K562 (cell line): ENCODE measurements around the gene COX6B2. TPM values are rescaled to one million over a fixed set of nuclear protein-coding genes. Genes with fewer than 3 reads are reported as not detected.

ENCODE experiments used
- ATAC-seq: fragments of 200-7000 bp; cut with Tn5 transposase; 3 replicates; pipeline ENCODE4 v1.9.1; 2020; ENCODE audit warnings: moderate library complexity
- BruUV-seq: library from RNA; stranded (reverse); fragments of 400-500 nt; replicated peaks from 2 replicates; lab custom pipeline; 2021; lab: Mats Ljungman, UMichigan
- CTCF ChIA-PET: fragments of 300-600 bp; formaldehyde crosslinking; extraction: SDS; loops from one replicate; lab custom pipeline; 2021; ENCODE audit warnings: low intra/inter-chr PET ratio; lab: Yijun Ruan, JAX
- POLR2A ChIA-PET: fragments of 300-600, 350-650 bp; sonication (Branson Sonifier 250); formaldehyde crosslinking; extraction: SDS; loops from one replicate; lab custom pipeline; 2021; ENCODE audit warnings: antibody characterized with exemption, inconsistent platforms; lab: Yijun Ruan, JAX
- DNase-seq, 4 experiments: peaks; one replicate each; pipeline versions ENCODE4 v3.0.0 to v3.0.0-alpha.2; 2011 to 2018; ENCODE audit warnings: low spot score in 3 of 4, mixed read lengths in 3 of 4; ENCODE audit errors: extremely low read depth in 1 of 4
- FAIRE-seq: peaks from 2 replicates; lab custom pipeline; 2011; peaks lifted over from hg19 to GRCh38; lab: Jason Lieb, UNC
- H2AFZ ChIP-seq: 2 replicates; pipeline ENCODE4 v1.6.0; 2011; ENCODE audit warnings: low read depth, low read length, control low read depth, inconsistent platforms
- H3K27ac ChIP-seq: fragments of 200-600 bp; 3 replicates; pipeline ENCODE4 v1.8.0; 2011; ENCODE audit warnings: low read depth, mild to moderate bottlenecking, control low read depth, inconsistent platforms, low read length, moderate library complexity, mixed read lengths; ENCODE audit errors: extremely low read depth
- H3K27me3 ChIP-seq, 2 experiments: fragments of 300-600 bp in 1 of 2; 2 replicates in 1 of 2; 3 replicates in 1 of 2; pipeline versions ENCODE4 v1.6.0 to v1.8.0; 2011; ENCODE audit warnings: inconsistent platforms in 2 of 2, low read length in 2 of 2, mild to moderate bottlenecking in 1 of 2, mixed read lengths in 1 of 2, moderate library complexity in 1 of 2; ENCODE audit not compliant: control insufficient read depth in 2 of 2, insufficient read depth in 2 of 2
- H3K36me3 ChIP-seq: fragments of 300-600 bp; 3 replicates; pipeline ENCODE4 v1.8.0; 2011; ENCODE audit warnings: mild to moderate bottlenecking, low read length, inconsistent platforms; ENCODE audit not compliant: control insufficient read depth, insufficient read depth
- H3K4me1 ChIP-seq, 2 experiments: fragments of 200-600 bp in 1 of 2; replicated peaks in 1 of 2; 2 replicates in 1 of 2; 3 replicates in 1 of 2; pipeline versions ENCODE4 v1.5.1 to v1.8.0; 2011; ENCODE audit warnings: inconsistent platforms in 2 of 2, low read length in 2 of 2, mild to moderate bottlenecking in 1 of 2, mixed read lengths in 1 of 2, moderate library complexity in 1 of 2; ENCODE audit not compliant: control insufficient read depth in 2 of 2, insufficient read depth in 2 of 2
- H3K4me2 ChIP-seq: 2 replicates; pipeline ENCODE4 v1.6.1; 2011; ENCODE audit warnings: low read length, control low read depth, inconsistent platforms, mixed read lengths; ENCODE audit not compliant: insufficient read depth
- H3K4me3 ChIP-seq: fragments of 200-600 bp; sonication (generic), shearing (Covaris generic); 2 replicates; pipeline ENCODE4 v1.5.1; 2016; ENCODE audit warnings: control low read depth, inconsistent platforms
- H3K79me2 ChIP-seq: fragments of 200-600 bp; 3 replicates; pipeline ENCODE4 v1.8.0; 2011; ENCODE audit warnings: low read length, inconsistent platforms; ENCODE audit not compliant: control insufficient read depth, insufficient read depth
- H3K9ac ChIP-seq, 2 experiments: 2 replicates each; pipeline versions ENCODE4 v1.6.0 to v1.6.1; 2011; ENCODE audit warnings: low read depth in 2 of 2, low read length in 2 of 2, control low read depth in 1 of 2, inconsistent platforms in 1 of 2, mild to moderate bottlenecking in 1 of 2, mixed read lengths in 1 of 2; ENCODE audit not compliant: insufficient read depth in 1 of 2
- H3K9me1 ChIP-seq: one replicate; pipeline ENCODE4 v1.6.0; 2011; ENCODE audit warnings: inconsistent platforms, mild to moderate bottlenecking, low read length, moderate library complexity; ENCODE audit not compliant: control insufficient read depth, insufficient read depth
- H3K9me3 ChIP-seq: replicated peaks from 2 replicates; pipeline ENCODE4 v1.5.1; 2011; ENCODE audit warnings: low read depth, low read length, inconsistent platforms; ENCODE audit not compliant: control insufficient read depth, insufficient read depth
- H4K20me1 ChIP-seq: replicated peaks from 2 replicates; pipeline ENCODE4 v1.6.1; 2011; ENCODE audit warnings: low read length, inconsistent platforms, mixed read lengths; ENCODE audit not compliant: control insufficient read depth, insufficient read depth
- ARID2 ChIP-seq: fragments of 450-650 bp; IDR thresholded peaks from 2 replicates; pipeline ENCODE4 v1.6.1; 2017; ENCODE audit warnings: antibody characterized with exemption, mild to moderate bottlenecking
- CREM ChIP-seq: IDR thresholded peaks from 2 replicates; pipeline ENCODE4 v1.6.1; 2014; ENCODE audit warnings: antibody characterized with exemption, low read depth
- EHMT2 ChIP-seq: fragments of 450-650 bp; IDR thresholded peaks from 2 replicates; pipeline ENCODE4 v1.6.1; 2018; ENCODE audit warnings: antibody characterized with exemption
- EP400 ChIP-seq: fragments of 450-650 bp; IDR thresholded peaks from 2 replicates; pipeline ENCODE4 v1.6.1; 2017; ENCODE audit warnings: antibody characterized with exemption, mild to moderate bottlenecking, moderate library complexity
- FOXJ3 ChIP-seq: sonication (generic); formaldehyde crosslinking; IDR thresholded peaks from 2 replicates; pipeline ENCODE4 v1.4.0; 2020; ENCODE audit warnings: mild to moderate bottlenecking, missing genetic modification reagents
- NFE2 ChIP-seq: IDR thresholded peaks from 2 replicates; pipeline ENCODE4 v1.6.1; 2014; ENCODE audit warnings: antibody characterized with exemption, low read depth
- POLR3A ChIP-seq: IDR thresholded peaks from 2 replicates; pipeline ENCODE4 v1.6.1; 2011; ENCODE audit warnings: borderline replicate concordance, mild to moderate bottlenecking, moderate library complexity; ENCODE audit not compliant: insufficient read length, insufficient read depth; ENCODE audit errors: extremely low read depth
- PRPF4 ChIP-seq: fragments of 200-400 bp; formaldehyde crosslinking; IDR thresholded peaks from one replicate; pipeline ENCODE4 v1.6.1; 2017; ENCODE audit warnings: low read length, low read depth, mild to moderate bottlenecking; ENCODE audit not compliant: insufficient read depth, poor library complexity, severe bottlenecking
- RB1 ChIP-seq: fragments of 450-650 bp; IDR thresholded peaks from 2 replicates; pipeline ENCODE4 v1.6.1; 2017; ENCODE audit warnings: low read depth, mild to moderate bottlenecking
- SP1 ChIP-seq: sonication (generic); formaldehyde crosslinking; IDR thresholded peaks from 2 replicates; pipeline ENCODE4 v1.8.1; 2022; ENCODE audit warnings: mild to moderate bottlenecking, missing genetic modification reagents
- ZFX ChIP-seq: sonication (generic); formaldehyde crosslinking; IDR thresholded peaks from 2 replicates; pipeline ENCODE4 v1.8.0; 2022; ENCODE audit warnings: mild to moderate bottlenecking, missing genetic modification reagents, moderate library complexity
- ZNF175 ChIP-seq: fragments of 200-800 bp; sonication (Bioruptor generic); IDR thresholded peaks from 2 replicates; pipeline ENCODE4 v1.6.1; 2016; ENCODE audit warnings: low read depth, mild to moderate bottlenecking, missing genetic modification characterization, missing compliant biosample characterization
- ZNF586 ChIP-seq: fragments of 450-650 bp; formaldehyde crosslinking; conservative IDR thresholded peaks from 2 replicates; pipeline ENCODE4 v1.4.0; 2020; ENCODE audit warnings: mild to moderate bottlenecking, moderate library complexity
- WGBS: fragments of 100-300 bp; shearing (Covaris generic); methylation state at CpG from one replicate; pipeline ENCODE4 v1.1.6; 2016; ENCODE audit warnings: low coverage, mixed read lengths; ENCODE audit not compliant: insufficient coverage; ENCODE audit errors: missing lambda C conversion rate; 5-methylcytosine and 5-hydroxymethylcytosine counted together
- in situ Hi-C: fragments of 300-500 bp; cut with MboI; formaldehyde crosslinking; loops from 4 replicates; pipeline ENCODE4 v1.15.0; 2018; ENCODE audit warnings: inconsistent platforms, mixed read lengths
- intact Hi-C: fragments of 100-400 bp; cut with micrococcal nuclease; formaldehyde crosslinking; loops from 2 replicates; pipeline ENCODE4 v1.14.2; 2022
- polyA plus RNA-seq, 8 experiments: library from polyadenylated mRNA; depleted of rRNA in 4 of 8; stranded (reverse) in 5 of 8; unstranded in 3 of 8; fragments of >200 nt; fragmentation: Nextera tagmentation in 2 of 8; fragmentation: Illumina TruSeq in 1 of 8; extraction: Ambion mirVana in 2 of 8; extraction: Trizol in 1 of 8; gene quantifications; 2 replicates each; pipeline versions ENCODE4 v1.2.1 to v1.2.3, GENCODE V29; 2011 to 2014; ENCODE audit warnings: inconsistent platforms in 1 of 8, missing spikeins in 1 of 8
- total RNA-seq, 7 experiments: library from RNA; depleted of rRNA in 6 of 7; stranded (reverse); fragments of >200 nt in 6 of 7; fragmentation: Illumina TruSeq in 2 of 7; extraction: Trizol in 2 of 7; gene quantifications; 2 replicates each; pipeline versions ENCODE4 v1.2.1 to v1.2.3, GENCODE V29; 2011 to 2021; ENCODE audit warnings: low replicate concordance in 1 of 7
- TF ChIP-seq, protein P1 (sequence below): fragments of 250-450 bp; sonication (Bioruptor Pico); IDR thresholded peaks from 2 replicates; pipeline ENCODE4 v1.8.0; 2021; ENCODE audit warnings: borderline replicate concordance, mild to moderate bottlenecking, moderate library complexity; ENCODE audit not compliant: poor library complexity, severe bottlenecking
- TF ChIP-seq, protein P2 (sequence below): IDR thresholded peaks from 2 replicates; pipeline ENCODE4 v1.6.1; 2011; ENCODE audit warnings: borderline replicate concordance, low read depth, mild to moderate bottlenecking, moderate library complexity, low read length; ENCODE audit not compliant: insufficient read depth, poor library complexity, severe bottlenecking

Gene COX6B2
- total and polyA plus RNA-seq, 9 of the 15 experiments (the other 6 are each of a cell fraction or from before 2014, with no cell fraction given) = 0.40 to 2.5 (median 0.83) TPM

DNA sequence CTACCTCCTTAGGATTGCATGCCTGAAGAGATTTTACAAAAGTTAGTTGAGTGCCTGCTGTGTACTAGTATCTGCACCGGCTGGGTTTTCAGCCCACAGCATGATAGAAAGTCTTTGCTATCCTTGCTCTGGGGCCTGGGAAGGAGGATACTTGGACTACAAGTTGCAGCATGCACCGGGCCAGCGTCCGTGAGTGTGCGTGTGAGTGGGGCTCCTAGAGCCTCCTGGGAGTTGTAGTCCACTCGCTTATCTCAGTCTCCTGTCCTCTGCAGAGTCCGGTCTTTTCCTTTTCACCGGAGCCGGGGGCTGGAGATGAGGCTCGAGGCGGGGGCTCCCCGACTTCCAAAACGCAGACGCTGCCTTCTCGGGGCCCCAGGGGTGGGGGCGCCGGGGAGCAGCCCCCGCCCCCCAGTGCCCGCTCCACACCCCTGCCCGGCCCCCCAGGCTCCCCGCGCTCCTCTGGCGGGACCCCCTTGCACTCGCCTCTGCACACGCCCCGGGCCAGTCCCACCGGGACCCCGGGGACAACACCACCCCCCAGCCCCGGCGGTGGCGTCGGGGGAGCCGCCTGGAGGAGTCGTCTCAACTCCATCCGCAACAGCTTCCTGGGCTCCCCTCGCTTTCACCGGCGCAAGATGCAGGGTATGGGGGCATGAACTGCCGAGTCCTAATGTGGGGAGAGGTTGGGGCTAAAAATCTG lies 50.1 kb downstream of the COX6B2 start:
- Histone ChIP-seq H3K9me3 (no peaks in the 10 kb centered on the region; the same call in 1 of the 2 replicates), H3K27me3 (no peaks in the 10 kb centered on the region), H3K4me3 (no peak overlapping the region), H3K79me2 (no peaks in the 10 kb centered on the region), H3K4me1 (peaks cover 9 to 44% of the 10 kb centered on the region in 2 experiments; a peak in 4 of 5 replicates), H3K9me1 (no peaks in the 10 kb centered on the region), H3K4me2 (no peak overlapping the region), H3K36me3 (peaks cover 5% of the 10 kb centered on the region; the same call in 1 of the 3 replicates), H3K9ac (no peak overlapping the region), H3K27ac (no peak overlapping the region), H2AFZ (no peak overlapping the region), H4K20me1 (no peaks in the 10 kb centered on the region)
- DNase-seq = peak; percentile 69 to 86 (median 78)
- no TSS peak for BruUV-seq
- in situ Hi-C loops = no loop called here
- FAIRE-seq = peak; percentile 87
- intact Hi-C loops = loop anchor here (5.0 kb wide), 2 partner anchors 33 to 83 kb away; partner anchors contain the start of genes KMT5C and RPL28
- CTCF ChIA-PET = no interaction called here
- peak; percentile 92 for ATAC-seq
- WGBS = 50% methylated on average over 23 of the region's 39 CpGs
- POLR2A ChIA-PET = interaction anchor here (0.9 to 2.6 kb wide), 2 partner anchors 16 to 103 kb away, joined by 3 to 12 read pairs; partner anchors contain the start of gene UBE2S
- TF ChIP-seq, protein P1, sequence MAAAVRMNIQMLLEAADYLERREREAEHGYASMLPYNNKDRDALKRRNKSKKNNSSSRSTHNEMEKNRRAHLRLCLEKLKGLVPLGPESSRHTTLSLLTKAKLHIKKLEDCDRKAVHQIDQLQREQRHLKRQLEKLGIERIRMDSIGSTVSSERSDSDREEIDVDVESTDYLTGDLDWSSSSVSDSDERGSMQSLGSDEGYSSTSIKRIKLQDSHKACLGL = no peak
- no peak for TF ChIP-seq FOXJ3
- no peak for TF ChIP-seq POLR3A
- no peak for TF ChIP-seq SP1 (CRISPR knock-in tag)
- no peak for TF ChIP-seq ARID2
- no peak for TF ChIP-seq ZNF586 (CRISPR knock-in tag)
- 0 out of 2 replicates have a peak, but pooled peaks have one; percentile 0 for TF ChIP-seq ZNF175 (CRISPR knock-in tag)
- TF ChIP-seq RB1 = no peak
- TF ChIP-seq, protein P2, sequence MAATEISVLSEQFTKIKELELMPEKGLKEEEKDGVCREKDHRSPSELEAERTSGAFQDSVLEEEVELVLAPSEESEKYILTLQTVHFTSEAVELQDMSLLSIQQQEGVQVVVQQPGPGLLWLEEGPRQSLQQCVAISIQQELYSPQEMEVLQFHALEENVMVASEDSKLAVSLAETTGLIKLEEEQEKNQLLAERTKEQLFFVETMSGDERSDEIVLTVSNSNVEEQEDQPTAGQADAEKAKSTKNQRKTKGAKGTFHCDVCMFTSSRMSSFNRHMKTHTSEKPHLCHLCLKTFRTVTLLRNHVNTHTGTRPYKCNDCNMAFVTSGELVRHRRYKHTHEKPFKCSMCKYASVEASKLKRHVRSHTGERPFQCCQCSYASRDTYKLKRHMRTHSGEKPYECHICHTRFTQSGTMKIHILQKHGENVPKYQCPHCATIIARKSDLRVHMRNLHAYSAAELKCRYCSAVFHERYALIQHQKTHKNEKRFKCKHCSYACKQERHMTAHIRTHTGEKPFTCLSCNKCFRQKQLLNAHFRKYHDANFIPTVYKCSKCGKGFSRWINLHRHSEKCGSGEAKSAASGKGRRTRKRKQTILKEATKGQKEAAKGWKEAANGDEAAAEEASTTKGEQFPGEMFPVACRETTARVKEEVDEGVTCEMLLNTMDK = no peak
- TF ChIP-seq NFE2 = no peak
- no peak for TF ChIP-seq EP400
- TF ChIP-seq ZFX (CRISPR knock-in tag) = peak; percentile 23
- no peak for TF ChIP-seq PRPF4
- no peak for TF ChIP-seq EHMT2
- peak; percentile 90 for TF ChIP-seq CREM
